ENCODE results near the gene CEP89. TPM values are rescaled to one million over a fixed set of nuclear protein-coding genes. Genes with fewer than 3 reads are reported as not detected.
"Not testable (repeated sequence)": the region's sequence is repeated elsewhere in the genome, so short reads cannot be mapped to it uniquely, and the experiment has no call there.

Gene CEP89
- total RNA-seq, 4 donors from 2014 or later, result 4.6 to 10.5 (median 8.7) TPM

DNA sequence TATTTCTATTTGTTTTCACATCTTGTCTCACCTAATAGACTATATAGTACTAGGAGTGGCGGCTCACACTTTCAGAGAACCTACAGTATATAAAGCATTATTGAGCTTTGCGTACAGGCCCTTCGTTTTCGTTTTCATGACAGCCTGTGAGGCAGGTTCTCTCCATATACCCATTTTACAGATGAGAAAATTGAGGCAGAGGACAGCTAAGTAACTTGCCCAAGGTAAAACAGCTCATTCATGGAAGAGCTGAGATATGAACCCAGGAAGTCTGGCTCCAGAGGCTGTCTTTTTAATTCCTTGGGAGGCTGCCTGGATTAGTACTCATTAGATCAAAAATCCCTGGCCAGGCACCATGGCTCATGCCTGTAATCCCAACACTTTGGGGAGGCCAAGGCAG, 29.2 kb upstream of the CEP89 start:
- Histone ChIP-seq H3K9me3 (no peaks in the 10 kb centered on the region), H3K27me3 (no peaks in the 10 kb centered on the region), H3K27ac (no peak overlapping the region), H3K4me3 (no peak overlapping the region), H3K4me1 (peaks cover 0 to 11% (median 0%) of the 10 kb centered on the region in 3 donors), H3K36me3 (no peaks in the 10 kb centered on the region)
- TF ChIP-seq POLR2A (IDR thresholded peaks at IDR 0.05), result no peak
- TF ChIP-seq, protein P1, sequence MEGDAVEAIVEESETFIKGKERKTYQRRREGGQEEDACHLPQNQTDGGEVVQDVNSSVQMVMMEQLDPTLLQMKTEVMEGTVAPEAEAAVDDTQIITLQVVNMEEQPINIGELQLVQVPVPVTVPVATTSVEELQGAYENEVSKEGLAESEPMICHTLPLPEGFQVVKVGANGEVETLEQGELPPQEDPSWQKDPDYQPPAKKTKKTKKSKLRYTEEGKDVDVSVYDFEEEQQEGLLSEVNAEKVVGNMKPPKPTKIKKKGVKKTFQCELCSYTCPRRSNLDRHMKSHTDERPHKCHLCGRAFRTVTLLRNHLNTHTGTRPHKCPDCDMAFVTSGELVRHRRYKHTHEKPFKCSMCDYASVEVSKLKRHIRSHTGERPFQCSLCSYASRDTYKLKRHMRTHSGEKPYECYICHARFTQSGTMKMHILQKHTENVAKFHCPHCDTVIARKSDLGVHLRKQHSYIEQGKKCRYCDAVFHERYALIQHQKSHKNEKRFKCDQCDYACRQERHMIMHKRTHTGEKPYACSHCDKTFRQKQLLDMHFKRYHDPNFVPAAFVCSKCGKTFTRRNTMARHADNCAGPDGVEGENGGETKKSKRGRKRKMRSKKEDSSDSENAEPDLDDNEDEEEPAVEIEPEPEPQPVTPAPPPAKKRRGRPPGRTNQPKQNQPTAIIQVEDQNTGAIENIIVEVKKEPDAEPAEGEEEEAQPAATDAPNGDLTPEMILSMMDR (IDR thresholded peaks at IDR 0.05), result no peak
- WGBS, 2 donors, result 95 to 98% methylated on average over 4 of the region's 4 CpGs
- intact Hi-C loops (cut with DNase I), result no loop called here
- DNase-seq, result no peak

DNA sequence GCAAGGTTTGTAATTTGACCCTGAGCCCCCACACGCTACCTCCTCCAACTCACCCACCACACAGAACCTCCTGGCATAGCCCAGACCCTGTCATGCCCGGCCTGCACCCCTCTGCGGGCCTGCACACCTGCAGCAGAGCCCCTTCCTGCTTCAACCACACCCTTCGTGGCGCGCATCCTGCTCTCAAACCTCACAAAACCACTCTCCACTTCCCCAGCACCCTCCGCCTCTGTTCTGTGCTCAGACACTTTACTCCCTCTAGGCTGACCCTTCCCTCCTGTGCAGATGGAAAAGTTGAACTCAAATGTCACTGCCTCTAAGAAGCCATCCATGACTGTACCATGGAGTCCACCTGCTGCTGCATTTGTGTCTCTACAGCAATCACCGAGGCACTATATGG, 28.8 kb upstream of the CEP89 start:
- H3K4me3 ChIP-seq, result no peak overlapping the region
- intact Hi-C loops (cut with DNase I), result no loop called here
- H3K27ac ChIP-seq, result no peak overlapping the region
- H3K27me3 ChIP-seq, result no peaks in the 10 kb centered on the region
- 76 to 80% methylated on average over 8 of the region's 8 CpGs for WGBS, 2 donors
- DNase-seq, result no peak
- peaks cover 0 to 7% (median 0%) of the 10 kb centered on the region in 3 donors for H3K4me1 ChIP-seq
- no peaks in the 10 kb centered on the region for H3K9me3 ChIP-seq
- no peaks in the 10 kb centered on the region for H3K36me3 ChIP-seq
- TF ChIP-seq, protein P1 (IDR thresholded peaks at IDR 0.05), result no peak
- TF ChIP-seq POLR2A (IDR thresholded peaks at IDR 0.05), result no peak

DNA sequence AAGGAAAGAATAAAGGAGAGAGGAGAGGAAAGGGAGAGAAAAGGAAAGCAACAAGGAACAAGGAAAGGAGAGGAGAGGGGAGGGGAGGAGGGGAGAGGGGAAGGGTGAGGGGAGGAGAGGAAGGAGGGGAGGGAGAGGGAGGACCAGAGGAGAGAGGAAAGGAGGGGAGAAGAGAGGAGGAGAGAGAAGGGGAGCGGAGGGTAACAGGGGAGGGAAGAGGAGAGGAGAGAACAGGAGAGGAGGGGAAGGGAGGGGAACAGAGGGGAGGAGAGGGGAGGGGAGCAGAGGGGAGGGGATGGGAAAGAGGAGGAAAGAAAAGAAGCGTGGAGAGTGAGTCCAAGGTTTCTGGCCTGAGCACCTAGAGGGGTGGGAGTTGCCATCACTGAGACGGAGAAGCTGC, 27.0 kb upstream of the CEP89 start:
- DNase-seq, result no peak
- intact Hi-C loops (cut with DNase I), result no loop called here
- no peak overlapping the region for H3K4me3 ChIP-seq
- H3K36me3 ChIP-seq, result no peaks in the 10 kb centered on the region
- H3K27me3 ChIP-seq, result no peaks in the 10 kb centered on the region
- H3K9me3 ChIP-seq, result no peaks in the 10 kb centered on the region
- H3K4me1 ChIP-seq, result no peaks in the 10 kb centered on the region
- TF ChIP-seq, protein P1 (IDR thresholded peaks at IDR 0.05), result no peak
- TF ChIP-seq POLR2A (IDR thresholded peaks at IDR 0.05), result no peak
- H3K27ac ChIP-seq, result no peak overlapping the region
- WGBS, 2 donors, result 79% methylated on average over 3 of the region's 3 CpGs

DNA sequence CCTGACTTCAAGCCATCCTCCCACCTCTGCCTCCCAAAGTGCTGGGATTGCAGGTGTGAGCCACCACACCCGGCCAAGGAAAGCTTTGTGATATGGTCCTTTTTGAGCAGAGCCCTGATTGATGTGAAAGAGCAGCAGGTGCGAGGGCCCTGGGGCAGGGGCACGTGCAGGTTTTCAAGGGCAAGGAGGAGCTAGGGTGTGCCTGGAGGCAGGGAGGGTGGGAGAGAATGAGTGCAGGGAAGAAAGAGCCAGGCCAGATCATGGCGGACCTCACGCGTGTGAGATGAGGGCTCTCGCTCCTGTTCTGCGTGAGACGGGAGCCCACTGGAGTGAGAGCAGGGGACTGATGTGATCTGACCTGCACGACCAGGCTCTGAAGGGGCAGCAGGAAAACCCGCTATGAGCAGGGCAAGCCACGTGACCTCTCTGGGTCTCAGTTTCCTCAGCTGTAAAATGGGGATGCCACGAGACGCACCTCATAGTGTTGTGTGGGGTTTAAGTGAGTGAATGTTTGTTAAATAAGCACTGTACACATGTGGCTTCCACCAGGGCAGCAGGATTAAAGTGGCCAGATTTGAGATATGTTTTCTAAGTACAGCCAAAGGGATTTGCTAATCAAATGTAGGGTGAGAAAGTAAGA, 26.1 kb upstream of the CEP89 start:
- Histone ChIP-seq H3K9me3 (no peaks in the 10 kb centered on the region), H3K4me1 (no peaks in the 10 kb centered on the region), H3K36me3 (no peaks in the 10 kb centered on the region), H3K4me3 (no peak overlapping the region), H3K27me3 (no peaks in the 10 kb centered on the region), H3K27ac (no peak overlapping the region)
- intact Hi-C loops (cut with DNase I), result no loop called here
- no peak for DNase-seq
- 90 to 92% methylated on average over 8 to 11 of the region's 14 CpGs for WGBS, 2 donors
- TF ChIP-seq, protein P1 (IDR thresholded peaks at IDR 0.05), result no peak
- TF ChIP-seq POLR2A (IDR thresholded peaks at IDR 0.05), result no peak

DNA sequence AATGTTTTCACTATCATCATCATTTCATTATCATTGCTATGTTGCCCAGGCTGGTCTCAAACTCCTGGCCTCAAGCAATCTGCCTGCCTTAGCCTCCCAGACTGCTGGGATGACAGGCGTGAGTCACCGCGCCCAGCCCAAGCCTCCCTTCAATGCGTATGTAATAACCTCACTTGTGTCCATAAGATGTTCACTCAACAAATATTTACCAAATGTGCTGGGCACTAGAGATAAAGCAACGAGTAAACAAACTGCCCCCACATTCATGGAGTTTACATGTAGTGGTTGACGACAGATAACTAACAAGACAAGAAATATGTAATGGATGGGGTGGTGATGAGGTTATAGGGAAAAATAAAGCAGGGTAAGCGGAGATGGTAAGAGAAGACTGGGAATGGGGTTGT, 25.3 kb upstream of the CEP89 start:
- H3K4me1 ChIP-seq; H3K36me3 ChIP-seq; H3K4me3 ChIP-seq; H3K27me3 ChIP-seq; H3K27ac ChIP-seq; DNase-seq; H3K9me3 ChIP-seq; intact Hi-C loops (cut with DNase I): not testable (repeated sequence)
- 65 to 93% methylated on average over 7 of the region's 7 CpGs for WGBS, 2 donors

DNA sequence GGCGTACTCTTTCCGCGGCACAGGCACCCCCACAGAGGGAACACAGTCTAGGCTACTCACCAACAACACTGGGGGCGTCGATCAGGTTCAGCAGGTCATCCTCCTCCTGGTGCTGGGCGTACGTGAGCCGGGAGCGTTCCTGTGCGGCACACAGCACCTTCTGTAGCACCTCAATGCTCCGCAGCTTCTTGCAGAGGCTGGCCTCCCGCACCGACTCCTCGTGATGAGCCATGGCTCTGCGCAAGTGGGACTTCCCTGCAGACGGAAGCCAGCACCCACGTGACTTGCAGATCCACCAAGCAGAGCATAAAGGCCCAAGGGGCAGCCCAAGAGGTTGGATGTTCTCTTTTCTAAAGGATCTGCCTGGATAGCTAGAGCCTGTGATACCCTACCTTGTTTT, 24.2 kb upstream of the CEP89 start:
- H3K27me3 ChIP-seq; H3K9me3 ChIP-seq; DNase-seq; intact Hi-C loops (cut with DNase I); H3K4me1 ChIP-seq; H3K36me3 ChIP-seq; H3K27ac ChIP-seq; H3K4me3 ChIP-seq: not testable (repeated sequence)
- no CpG with 5 or more reads among the region's 17 CpGs for WGBS, 2 donors
